HG03139 (cell line): ENCODE measurements around the gene RBM19.

Experiments used
- ATAC-seq: cut with Tn5 transposase; IDR thresholded peaks from one replicate; pipeline ENCODE4 v1.9.1; 2021; ENCODE audit not compliant: unreplicated experiment

The RBM19 gene

GRCh38 chr12:113932381-113933196 lies 33.5 kb downstream of the RBM19 start:
- no peak for ATAC-seq

GRCh38 chr12:113931517-113931916 lies 34.6 kb downstream of the RBM19 start:
- ATAC-seq: no peak

DNA sequence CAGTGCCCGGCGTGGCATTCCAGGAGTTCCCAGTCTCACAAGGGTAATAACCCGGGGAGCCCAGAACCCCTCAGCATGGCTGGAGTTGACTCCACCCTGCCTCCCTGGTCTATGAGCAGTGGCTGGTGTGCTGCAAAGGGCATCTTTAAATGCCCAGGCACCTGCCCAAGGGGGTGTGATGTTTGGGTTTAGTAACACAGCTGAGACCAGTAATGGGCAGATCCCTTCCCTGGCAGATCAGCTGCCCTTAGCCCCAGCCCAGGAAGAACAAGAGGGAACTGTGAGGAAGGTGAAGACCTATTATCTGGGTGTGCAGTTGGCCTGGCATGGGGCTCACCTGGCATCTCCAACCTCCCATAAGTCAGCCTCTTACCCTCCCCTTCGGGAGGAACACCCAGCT lies 35.9 kb downstream of the RBM19 start:
- ATAC-seq: no peak

DNA sequence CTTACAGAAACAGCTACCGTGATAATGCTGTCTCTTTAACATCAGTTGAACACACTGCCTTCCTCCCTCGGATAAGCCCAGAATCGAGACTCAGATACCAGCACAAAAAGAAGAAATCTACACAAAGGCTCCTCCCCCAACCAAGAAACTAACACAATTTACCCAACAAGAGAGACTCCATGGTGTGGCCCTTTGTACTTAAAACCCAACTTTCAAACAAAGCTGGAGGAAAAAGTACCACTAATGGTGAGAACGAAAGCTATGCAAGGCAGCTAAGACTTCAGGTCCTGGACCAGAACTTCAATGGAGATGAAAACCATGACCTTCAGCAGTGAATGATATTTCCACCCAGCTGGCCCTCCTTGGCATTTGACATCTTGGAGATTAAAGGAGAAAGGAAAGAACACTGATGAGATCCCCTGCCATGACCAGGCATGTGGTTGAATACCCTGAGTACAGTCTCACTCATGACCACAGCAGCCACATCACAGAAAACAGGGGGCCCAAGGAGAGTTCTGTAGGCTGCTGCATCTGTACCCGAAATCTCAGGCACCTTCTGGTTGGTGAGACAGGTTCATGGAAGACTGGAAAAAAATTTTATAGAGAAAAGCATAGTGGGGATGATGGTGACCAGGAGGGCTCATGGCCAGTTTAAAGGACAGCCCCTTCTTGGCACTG lies 36.7 kb downstream of the RBM19 start:
- no peak for ATAC-seq

DNA sequence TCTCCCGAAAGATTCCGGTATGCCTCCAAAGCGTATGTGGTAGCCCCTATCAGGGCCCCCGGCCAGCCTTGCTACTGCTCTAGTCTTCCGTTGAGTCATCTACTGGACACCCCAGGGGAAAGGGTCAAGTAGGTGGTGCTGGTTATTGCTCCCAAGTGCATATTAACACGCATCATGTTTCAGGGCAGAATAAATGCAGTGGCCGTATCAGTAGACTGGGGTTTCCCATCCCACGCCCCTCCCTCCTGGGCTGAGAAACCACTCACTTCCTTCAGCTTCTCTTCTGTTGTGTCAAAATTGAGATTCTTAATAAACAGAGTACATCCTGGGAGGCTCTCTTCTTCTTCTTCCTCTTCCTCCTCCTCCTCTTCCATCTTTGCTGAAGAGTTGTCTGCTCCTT lies 39.3 kb downstream of the RBM19 start:
- ATAC-seq: no peak

DNA sequence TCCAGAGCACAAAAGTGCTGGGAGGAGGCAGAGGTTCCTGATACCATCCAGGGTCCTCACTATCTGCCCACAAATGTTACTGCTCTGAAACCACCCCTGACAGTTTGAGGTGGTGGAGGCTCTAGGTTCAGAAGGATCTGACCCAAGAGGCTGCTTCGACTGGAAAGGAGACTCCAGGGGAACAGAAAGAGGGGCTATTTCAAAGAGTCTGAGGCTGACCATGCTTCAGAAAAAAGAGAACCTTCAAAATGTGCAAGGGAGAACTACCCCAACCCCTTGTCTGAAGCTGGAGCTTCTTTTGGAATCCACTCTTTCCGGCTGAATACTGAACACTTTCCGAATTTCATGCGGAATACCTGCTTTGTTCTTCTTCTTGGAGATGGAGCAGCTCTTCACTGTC lies 41.8 kb downstream of the RBM19 start:
- no peak for ATAC-seq

DNA sequence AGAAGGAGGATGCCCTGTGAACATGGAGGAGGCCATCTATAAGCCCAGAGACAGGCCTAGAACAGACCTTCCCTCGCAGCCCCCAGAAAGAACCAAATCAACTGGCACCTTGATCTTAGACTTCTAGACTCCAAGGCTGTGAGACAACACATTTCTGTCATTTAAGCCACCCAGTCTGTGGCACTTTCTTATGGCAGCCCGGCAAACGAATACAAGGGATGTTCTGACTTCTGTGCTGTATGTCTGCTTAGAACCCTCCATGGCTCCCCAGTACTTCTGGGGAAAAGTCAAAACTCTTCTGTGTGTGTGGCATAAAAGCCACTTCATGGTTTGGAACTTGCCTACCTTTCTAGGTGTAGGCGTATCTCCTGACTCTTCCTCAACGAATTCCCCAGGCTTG lies 42.9 kb downstream of the RBM19 start:
- ATAC-seq: no peak

- ATAC-seq: no peak
Measured at GRCh38 chr12:113921430-113921829, 44.7 kb downstream of the RBM19 start.

GRCh38 chr12:113919791-113920190 lies 46.3 kb downstream of the RBM19 start:
- ATAC-seq: no peak

GRCh38 chr12:113918306-113918705 lies 47.8 kb downstream of the RBM19 start:
- no peak for ATAC-seq

DNA sequence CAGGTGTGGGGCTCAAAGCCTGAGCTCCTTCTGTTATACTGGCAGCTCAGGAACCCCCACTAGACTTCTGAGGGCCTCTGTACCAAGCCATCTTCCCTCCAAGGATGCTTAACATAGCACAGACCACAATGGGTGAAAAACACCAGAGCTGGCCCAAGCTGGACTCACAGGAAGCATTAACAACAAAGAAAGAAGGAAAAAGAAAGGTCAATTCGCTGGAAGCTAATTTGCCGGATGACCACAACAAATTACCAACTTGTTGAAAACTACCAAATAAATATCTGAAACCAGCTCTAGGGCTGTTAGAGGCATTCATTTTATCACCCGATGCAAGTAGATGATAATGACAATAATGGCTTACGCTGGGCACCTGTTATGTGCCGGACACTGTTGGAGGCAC lies 48.7 kb downstream of the RBM19 start:
- no peak for ATAC-seq

GRCh38 chr12:113914806-113915205 lies 51.3 kb downstream of the RBM19 start:
- no peak for ATAC-seq

GRCh38 chr12:113914176-113914575 lies 51.9 kb downstream of the RBM19 start:
- no peak for ATAC-seq

GRCh38 chr12:113912760-113913329 lies 53.3 kb downstream of the RBM19 start:
- no peak for ATAC-seq

- no peak for ATAC-seq
Measured at GRCh38 chr12:113911971-113912759, 54.0 kb downstream of the RBM19 start.

DNA sequence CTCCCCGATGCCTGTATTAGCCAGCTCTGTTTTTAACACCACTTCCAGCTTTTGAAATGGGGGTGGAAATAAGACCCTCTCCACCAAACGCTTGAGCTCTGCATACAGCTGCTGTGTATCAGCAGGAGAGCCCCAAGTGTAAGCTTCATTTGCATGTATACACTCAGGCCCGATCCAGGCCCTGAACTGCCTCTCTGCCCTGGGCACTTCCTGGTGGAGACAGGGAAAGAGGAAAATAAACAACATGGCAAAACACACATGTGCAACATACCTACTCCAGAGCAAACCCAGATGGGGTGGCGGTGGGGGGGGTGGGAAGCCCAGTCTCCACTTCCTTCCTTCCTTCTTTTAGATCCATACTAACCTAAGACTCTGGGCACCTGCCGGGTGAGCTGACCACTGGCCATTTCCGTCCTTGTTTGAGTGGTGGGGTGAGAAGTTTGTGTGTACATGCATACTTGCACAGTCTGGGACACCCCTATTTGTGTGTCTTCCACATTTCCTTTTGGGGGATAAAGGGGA lies 55.3 kb downstream of the RBM19 start:
- ATAC-seq: no peak

GRCh38 chr12:113909776-113910420 lies 56.2 kb downstream of the RBM19 start:
- no peak for ATAC-seq

DNA sequence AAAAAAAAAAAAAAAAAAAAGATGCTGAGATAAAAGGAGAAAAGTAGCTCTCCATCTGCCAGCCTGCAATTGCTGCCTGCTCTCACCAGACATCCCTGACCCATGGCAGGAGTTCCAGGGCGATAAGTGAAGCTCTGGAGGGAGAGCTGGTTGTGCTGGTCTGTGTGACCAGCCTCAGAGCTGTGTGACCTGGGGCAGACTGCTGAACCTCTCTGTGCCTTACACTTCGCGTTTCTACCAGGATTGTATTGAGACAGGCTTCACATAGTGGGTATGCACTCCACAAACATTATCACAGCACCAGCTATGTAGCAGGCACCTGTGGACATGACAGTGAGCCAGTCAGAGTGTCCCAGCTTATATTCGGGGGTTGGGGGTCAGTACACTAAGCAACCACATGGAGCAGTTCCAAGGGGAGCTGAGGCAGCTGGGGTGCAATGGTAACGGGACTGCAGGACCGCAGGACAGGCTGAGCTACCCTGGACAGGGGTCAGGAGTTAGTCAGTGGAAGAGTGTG lies 57.5 kb downstream of the RBM19 start:
- ATAC-seq: no peak

DNA sequence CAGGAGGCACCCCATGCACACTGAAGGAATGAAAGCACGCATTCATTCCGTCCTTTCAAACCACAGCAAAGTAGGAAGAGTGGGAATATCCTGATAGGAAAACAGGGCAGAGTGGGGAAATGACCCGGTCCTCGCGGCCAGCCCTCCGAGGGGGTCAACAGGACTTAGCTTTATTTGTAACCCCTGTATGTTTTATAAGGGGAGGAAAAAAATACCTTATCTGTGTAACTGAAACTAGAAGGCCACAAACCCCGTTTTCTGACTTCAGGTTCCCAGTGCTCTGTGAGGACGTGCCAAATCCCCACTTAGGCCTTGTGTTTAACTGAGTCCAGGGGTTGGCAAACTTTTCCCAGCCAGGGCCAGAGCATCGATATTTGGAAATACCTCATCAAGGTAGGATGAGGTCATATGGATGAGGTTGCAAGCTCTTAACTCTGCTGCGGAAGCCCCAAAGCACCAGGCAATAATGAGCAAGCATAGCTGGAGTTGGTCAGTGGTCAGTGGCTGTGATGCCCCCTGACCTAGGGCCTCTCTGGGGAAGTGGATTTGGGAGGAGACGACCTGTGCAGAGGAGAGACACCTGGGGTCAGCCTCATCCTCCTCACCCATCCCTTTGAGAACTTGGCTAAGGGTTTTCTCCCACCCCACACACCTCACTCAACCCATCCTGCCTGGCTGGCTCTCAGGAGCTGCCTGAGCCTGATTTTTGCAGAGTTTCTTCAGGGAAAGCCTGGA lies 58.5 kb downstream of the RBM19 start:
- no peak for ATAC-seq
